Stomach smooth muscle (tissue), 2 donors: ENCODE measurements around the gene PLIN4.
A peak's percentile ranks its signal among the peaks of the same experiment; 100 is the strongest.

Experiments used
- H3K27ac ChIP-seq: one replicate; pipeline ENCODE4 v1.7.0; 2013; ENCODE audit warnings: mild to moderate bottlenecking, low read length, inconsistent platforms
- H3K27me3 ChIP-seq, 2 donors: one replicate each; pipeline ENCODE4 v1.7.0; 2013; ENCODE audit warnings: low read length in 2 of 2; ENCODE audit not compliant: insufficient read depth in 2 of 2, control insufficient read depth in 1 of 2
- H3K36me3 ChIP-seq, 2 donors: one replicate each; pipeline ENCODE4 v1.7.0; 2013; ENCODE audit warnings: low read length in 2 of 2; ENCODE audit not compliant: control insufficient read depth in 2 of 2, insufficient read depth in 2 of 2
- H3K4me1 ChIP-seq: one replicate; pipeline ENCODE4 v1.7.0; 2013; ENCODE audit warnings: low read length; ENCODE audit not compliant: control insufficient read depth, insufficient read depth
- H3K4me3 ChIP-seq, 2 donors: one replicate each; pipeline ENCODE4 v1.7.0; 2013; ENCODE audit warnings: low read length in 2 of 2
- H3K9ac ChIP-seq, 2 donors: one replicate each; pipeline ENCODE4 v1.7.0; 2013; ENCODE audit warnings: low read length in 2 of 2, mild to moderate bottlenecking in 1 of 2
- H3K9me3 ChIP-seq, 2 donors: one replicate each; pipeline ENCODE4 v1.7.0; 2013; ENCODE audit warnings: low read length in 2 of 2; ENCODE audit not compliant: control insufficient read depth in 2 of 2
- donor health status: healthy.
- donor health status: Pancreatic carcinoma.

Gene PLIN4

GRCh38 chr19:4464815-4465581 is 53.3 kb downstream of the PLIN4 start:
- no peaks in the 10 kb centered on the region for H3K27me3 ChIP-seq
- H3K4me3 ChIP-seq: no peak overlapping the region
- no peaks in the 10 kb centered on the region for H3K9me3 ChIP-seq
- no peak overlapping the region for H3K27ac ChIP-seq
- H3K36me3 ChIP-seq: no peaks in the 10 kb centered on the region
- no peaks in the 10 kb centered on the region for H3K4me1 ChIP-seq
- no peak overlapping the region for H3K9ac ChIP-seq

DNA sequence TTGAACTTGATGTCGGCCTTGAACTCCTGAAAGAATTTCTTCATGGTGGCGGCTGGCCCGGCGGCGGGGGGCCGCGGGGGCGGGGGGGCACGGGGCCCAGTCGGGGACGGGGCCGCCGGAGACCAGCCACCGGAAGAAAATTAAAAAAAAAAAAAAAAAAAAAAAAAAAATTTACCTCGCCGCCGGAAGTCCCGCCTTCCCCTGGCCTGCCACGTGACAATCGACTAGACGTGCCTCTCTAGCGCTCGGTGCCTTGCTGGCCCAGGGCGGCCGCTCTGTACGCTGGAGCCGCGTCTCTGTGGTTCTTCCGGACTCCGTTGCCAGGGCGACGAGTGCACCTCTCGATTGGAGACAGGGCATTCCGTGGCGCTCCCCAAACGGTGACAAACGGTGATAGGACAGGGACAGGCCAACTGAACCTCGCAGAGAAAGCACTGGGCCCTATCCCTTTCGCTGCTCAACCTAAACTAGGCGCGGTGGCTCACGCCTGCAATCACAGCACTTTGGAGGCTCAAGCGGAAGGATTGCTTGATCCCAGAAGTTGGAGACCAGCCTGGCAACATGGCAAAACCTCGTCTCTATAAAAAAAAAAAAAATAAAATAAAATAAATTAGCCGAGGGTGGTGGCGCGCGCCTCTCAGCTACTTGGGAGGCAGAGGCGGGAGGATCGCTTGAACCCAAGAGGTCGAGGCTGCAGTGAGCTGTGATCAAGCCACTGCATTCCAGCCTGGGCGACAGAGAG is 60.5 kb downstream of the PLIN4 start, which contains the start of gene UBXN6:
UBXN6 (minus strand) TSS at position 141 of the 742 bp plus-strand sequence; CDS start at position 44, 97 bp downstream.
- Histone ChIP-seq H3K4me3 (peak within 1 kb of the TSS; percentile 84 to 90), H3K9ac (peak within 1 kb of the TSS; percentile 77 to 80), H3K4me1 (peaks cover 26% of the 10 kb centered on the region), H3K27me3 (no peaks in the 10 kb centered on the region), H3K9me3 (no peaks in the 10 kb centered on the region), H3K36me3 (peaks cover 8 to 11% of the 10 kb centered on the region in 2 donors), H3K27ac (peak within 1 kb of the TSS; percentile 77)

GRCh38 chr19:4456843-4457653 is 61.2 kb downstream of the PLIN4 start:
- Histone ChIP-seq H3K36me3 (peaks cover 15 to 17% of the 10 kb centered on the region in 2 donors), H3K27me3 (no peaks in the 10 kb centered on the region), H3K9me3 (no peaks in the 10 kb centered on the region), H3K4me3 (peak overlapping the region; percentile 82 to 84), H3K9ac (peak overlapping the region; percentile 77 to 80), H3K4me1 (peaks cover 26% of the 10 kb centered on the region), H3K27ac (peak overlapping the region; percentile 77)

GRCh38 chr19:4456476-4456842 is 61.8 kb downstream of the PLIN4 start:
- H3K36me3 ChIP-seq: peaks cover 19 to 21% of the 10 kb centered on the region in 2 donors
- H3K27me3 ChIP-seq: no peaks in the 10 kb centered on the region
- peak overlapping the region; percentile 82 to 84 for H3K4me3 ChIP-seq
- no peaks in the 10 kb centered on the region for H3K9me3 ChIP-seq
- peak overlapping the region; percentile 77 to 80 for H3K9ac ChIP-seq
- H3K27ac ChIP-seq: peak overlapping the region; percentile 77
- H3K4me1 ChIP-seq: peaks cover 26% of the 10 kb centered on the region

DNA sequence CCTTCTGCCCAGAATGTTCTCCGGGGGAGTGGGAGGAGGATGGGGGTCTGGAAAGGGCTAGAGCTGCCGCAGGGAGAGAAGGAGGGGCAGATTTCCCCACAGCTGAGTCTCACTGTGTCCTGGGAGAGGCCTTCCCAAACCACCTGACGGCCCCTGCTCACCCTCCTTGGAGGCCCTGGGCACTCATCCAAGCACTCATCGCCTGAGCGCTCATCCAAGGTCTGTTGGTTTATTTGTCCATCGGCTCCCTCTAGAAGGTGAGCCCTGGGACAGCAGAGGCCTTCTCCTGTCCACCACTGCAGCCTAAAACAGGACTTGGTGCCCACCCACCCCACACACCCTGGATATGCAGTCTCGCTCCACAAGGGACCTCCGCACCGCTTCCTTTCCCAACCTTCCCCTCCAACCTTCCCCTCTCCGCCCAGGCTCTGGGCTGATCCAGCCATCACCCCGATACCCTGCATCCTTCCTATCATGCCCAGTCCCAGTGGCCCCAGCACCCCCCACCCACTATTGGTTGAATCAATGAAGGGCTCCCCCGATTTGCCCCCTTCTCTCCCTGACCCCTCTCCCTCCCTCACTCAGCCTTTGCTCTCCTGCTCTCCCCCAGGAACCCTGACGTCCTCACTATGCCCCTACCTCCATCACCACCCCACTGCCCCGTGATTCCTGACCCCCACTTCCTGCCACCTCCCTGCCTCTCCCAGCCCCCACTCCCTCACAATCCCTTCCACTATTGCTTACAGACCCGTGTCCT is 62.4 kb downstream of the PLIN4 start:
- Histone ChIP-seq H3K9me3 (no peaks in the 10 kb centered on the region), H3K27me3 (no peaks in the 10 kb centered on the region), H3K9ac (peak overlapping the region; percentile 77 to 80), H3K27ac (peak overlapping the region; percentile 77), H3K4me1 (peaks cover 26% of the 10 kb centered on the region), H3K36me3 (peaks cover 25 to 26% of the 10 kb centered on the region in 2 donors), H3K4me3 (peak overlapping the region; percentile 82 to 84)

DNA sequence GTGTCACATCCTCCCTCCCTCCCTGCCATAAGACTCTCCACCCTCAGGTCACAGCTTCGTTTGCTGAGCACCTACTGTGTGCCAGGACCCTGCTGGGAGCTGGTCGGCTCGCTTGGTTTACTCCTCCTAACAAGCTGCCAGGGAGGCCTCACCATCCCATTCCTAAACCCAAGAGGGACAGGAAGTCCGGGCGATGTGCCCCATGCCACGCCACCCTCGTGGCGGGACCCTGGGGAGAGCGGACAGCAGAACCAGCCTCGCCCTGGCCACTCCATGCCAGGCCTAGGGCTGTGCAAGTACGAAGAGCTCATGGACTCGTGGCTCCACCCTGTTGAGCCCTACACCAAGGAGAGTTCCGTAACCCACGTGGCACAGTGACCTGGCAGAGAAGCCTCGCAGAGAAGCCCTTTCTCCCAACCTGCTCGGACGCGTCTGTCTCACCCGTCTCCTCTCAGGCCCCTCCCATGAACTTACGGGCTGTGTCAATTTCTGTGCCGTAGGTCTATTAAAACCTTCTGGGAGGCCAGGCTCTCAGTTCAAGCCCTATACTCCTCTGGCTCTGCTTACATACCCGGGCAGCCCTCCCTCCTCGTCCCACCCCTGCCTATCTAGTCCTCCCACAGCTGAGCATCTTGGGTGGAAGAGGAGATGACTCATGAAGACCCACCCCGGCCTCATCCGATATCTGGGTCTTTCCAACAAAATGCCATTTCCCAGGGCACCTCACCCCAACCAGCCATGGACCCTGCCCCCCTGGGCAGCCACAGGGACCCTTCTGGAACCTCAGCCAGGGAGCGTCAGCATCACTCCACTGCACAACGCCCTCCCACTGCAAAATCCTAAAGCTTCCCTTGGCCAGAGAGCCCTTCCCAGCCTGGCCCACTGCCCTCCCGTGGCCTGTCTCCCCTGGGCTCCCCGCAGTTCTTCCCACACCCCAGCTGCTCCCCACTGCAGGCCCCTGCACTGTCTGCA is 63.3 kb downstream of the PLIN4 start:
- no peaks in the 10 kb centered on the region for H3K27me3 ChIP-seq
- H3K9ac ChIP-seq: peak overlapping the region; percentile 26 to 42
- H3K4me3 ChIP-seq: peak overlapping the region in 1 of 2 donors; percentile 82
- peaks cover 26% of the 10 kb centered on the region for H3K4me1 ChIP-seq
- H3K36me3 ChIP-seq: peaks cover 27 to 28% of the 10 kb centered on the region in 2 donors
- peak overlapping the region; percentile 41 for H3K27ac ChIP-seq
- no peaks in the 10 kb centered on the region for H3K9me3 ChIP-seq

- Histone ChIP-seq H3K36me3 (peaks cover 28% of the 10 kb centered on the region in 2 donors), H3K4me1 (peaks cover 39% of the 10 kb centered on the region), H3K9ac (no peak overlapping the region), H3K27ac (no peak overlapping the region), H3K27me3 (no peaks in the 10 kb centered on the region), H3K4me3 (no peak overlapping the region), H3K9me3 (no peaks in the 10 kb centered on the region)
Observed at GRCh38 chr19:4453232-4454179, 64.8 kb downstream of the PLIN4 start.

GRCh38 chr19:4452230-4452990 is 65.9 kb downstream of the PLIN4 start:
- Histone ChIP-seq H3K4me3 (no peak overlapping the region), H3K27me3 (no peaks in the 10 kb centered on the region), H3K9ac (no peak overlapping the region), H3K9me3 (no peaks in the 10 kb centered on the region), H3K27ac (no peak overlapping the region), H3K4me1 (peaks cover 45% of the 10 kb centered on the region), H3K36me3 (peaks cover 34 to 36% of the 10 kb centered on the region in 2 donors)
